K562 (cell line): ENCODE measurements around the gene C3orf70. TPM values are rescaled to one million over a fixed set of nuclear protein-coding genes. Genes with fewer than 3 reads are reported as not detected.

Experiments used
- ATAC-seq: fragments of 200-7000 bp; cut with Tn5 transposase; 3 replicates; pipeline ENCODE4 v1.9.1; 2020; ENCODE audit warnings: moderate library complexity
- BruUV-seq: library from RNA; stranded (reverse); fragments of 400-500 nt; replicated peaks from 2 replicates; lab custom pipeline; 2021; lab: Mats Ljungman, UMichigan
- CTCF ChIA-PET: fragments of 300-600 bp; formaldehyde crosslinking; extraction: SDS; loops from one replicate; lab custom pipeline; 2021; ENCODE audit warnings: low intra/inter-chr PET ratio; lab: Yijun Ruan, JAX
- POLR2A ChIA-PET: fragments of 300-600, 350-650 bp; sonication (Branson Sonifier 250); formaldehyde crosslinking; extraction: SDS; loops from one replicate; lab custom pipeline; 2021; ENCODE audit warnings: antibody characterized with exemption, inconsistent platforms; lab: Yijun Ruan, JAX
- DNase-seq, 4 experiments: peaks; one replicate each; pipeline versions ENCODE4 v3.0.0 to v3.0.0-alpha.2; 2011 to 2018; ENCODE audit warnings: low spot score in 3 of 4, mixed read lengths in 3 of 4; ENCODE audit errors: extremely low read depth in 1 of 4
- FAIRE-seq: peaks from 2 replicates; lab custom pipeline; 2011; peaks lifted over from hg19 to GRCh38; lab: Jason Lieb, UNC
- H2AFZ ChIP-seq: 2 replicates; pipeline ENCODE4 v1.6.0; 2011; ENCODE audit warnings: low read depth, low read length, control low read depth, inconsistent platforms
- H3K27ac ChIP-seq: fragments of 200-600 bp; 3 replicates; pipeline ENCODE4 v1.8.0; 2011; ENCODE audit warnings: low read depth, mild to moderate bottlenecking, control low read depth, inconsistent platforms, low read length, moderate library complexity, mixed read lengths; ENCODE audit errors: extremely low read depth
- H3K27me3 ChIP-seq, 2 experiments: fragments of 300-600 bp in 1 of 2; 2 replicates in 1 of 2; 3 replicates in 1 of 2; pipeline versions ENCODE4 v1.6.0 to v1.8.0; 2011; ENCODE audit warnings: inconsistent platforms in 2 of 2, low read length in 2 of 2, mild to moderate bottlenecking in 1 of 2, mixed read lengths in 1 of 2, moderate library complexity in 1 of 2; ENCODE audit not compliant: control insufficient read depth in 2 of 2, insufficient read depth in 2 of 2
- H3K36me3 ChIP-seq: fragments of 300-600 bp; 3 replicates; pipeline ENCODE4 v1.8.0; 2011; ENCODE audit warnings: mild to moderate bottlenecking, low read length, inconsistent platforms; ENCODE audit not compliant: control insufficient read depth, insufficient read depth
- H3K4me1 ChIP-seq, 2 experiments: fragments of 200-600 bp in 1 of 2; replicated peaks in 1 of 2; 2 replicates in 1 of 2; 3 replicates in 1 of 2; pipeline versions ENCODE4 v1.5.1 to v1.8.0; 2011; ENCODE audit warnings: inconsistent platforms in 2 of 2, low read length in 2 of 2, mild to moderate bottlenecking in 1 of 2, mixed read lengths in 1 of 2, moderate library complexity in 1 of 2; ENCODE audit not compliant: control insufficient read depth in 2 of 2, insufficient read depth in 2 of 2
- H3K4me2 ChIP-seq: 2 replicates; pipeline ENCODE4 v1.6.1; 2011; ENCODE audit warnings: low read length, control low read depth, inconsistent platforms, mixed read lengths; ENCODE audit not compliant: insufficient read depth
- H3K4me3 ChIP-seq: fragments of 200-600 bp; sonication (generic), shearing (Covaris generic); 2 replicates; pipeline ENCODE4 v1.5.1; 2016; ENCODE audit warnings: control low read depth, inconsistent platforms
- H3K79me2 ChIP-seq: fragments of 200-600 bp; 3 replicates; pipeline ENCODE4 v1.8.0; 2011; ENCODE audit warnings: low read length, inconsistent platforms; ENCODE audit not compliant: control insufficient read depth, insufficient read depth
- H3K9ac ChIP-seq, 2 experiments: 2 replicates each; pipeline versions ENCODE4 v1.6.0 to v1.6.1; 2011; ENCODE audit warnings: low read depth in 2 of 2, low read length in 2 of 2, control low read depth in 1 of 2, inconsistent platforms in 1 of 2, mild to moderate bottlenecking in 1 of 2, mixed read lengths in 1 of 2; ENCODE audit not compliant: insufficient read depth in 1 of 2
- H3K9me1 ChIP-seq: one replicate; pipeline ENCODE4 v1.6.0; 2011; ENCODE audit warnings: inconsistent platforms, mild to moderate bottlenecking, low read length, moderate library complexity; ENCODE audit not compliant: control insufficient read depth, insufficient read depth
- H3K9me3 ChIP-seq: replicated peaks from 2 replicates; pipeline ENCODE4 v1.5.1; 2011; ENCODE audit warnings: low read depth, low read length, inconsistent platforms; ENCODE audit not compliant: control insufficient read depth, insufficient read depth
- H4K20me1 ChIP-seq: replicated peaks from 2 replicates; pipeline ENCODE4 v1.6.1; 2011; ENCODE audit warnings: low read length, inconsistent platforms, mixed read lengths; ENCODE audit not compliant: control insufficient read depth, insufficient read depth
- NR4A1 ChIP-seq, 2 experiments: fragments of 250-450 bp in 1 of 2; fragments of 450-650 bp in 1 of 2; sonication (Bioruptor Pico) in 1 of 2; IDR thresholded peaks; 2 replicates each; pipeline versions ENCODE4 v1.4.0 to v1.6.1; 2016 to 2020; ENCODE audit warnings: mild to moderate bottlenecking in 2 of 2, missing compliant biosample characterization in 1 of 2, missing genetic modification characterization in 1 of 2, moderate library complexity in 1 of 2
- PYGO2 ChIP-seq: fragments of 450-650 bp; IDR thresholded peaks from 2 replicates; pipeline ENCODE4 v1.6.1; 2016; ENCODE audit warnings: mild to moderate bottlenecking, missing genetic modification characterization, moderate library complexity, missing compliant biosample characterization
- RB1 ChIP-seq: fragments of 450-650 bp; IDR thresholded peaks from 2 replicates; pipeline ENCODE4 v1.6.1; 2017; ENCODE audit warnings: low read depth, mild to moderate bottlenecking
- SMAD1 ChIP-seq: fragments of 150-350 bp; IDR thresholded peaks from 2 replicates; pipeline ENCODE4 v1.6.1; 2014; ENCODE audit warnings: low read length, low read depth; ENCODE audit not compliant: partially characterized antibody
- SRSF3 ChIP-seq: fragments of 200-400 bp; formaldehyde crosslinking; IDR thresholded peaks from 2 replicates; pipeline ENCODE4 v1.6.1; 2016; ENCODE audit warnings: mild to moderate bottlenecking, low read length, moderate library complexity; ENCODE audit not compliant: insufficient read depth
- TCFL5 ChIP-seq: fragments of 250-450 bp; sonication (Bioruptor Pico); conservative IDR thresholded peaks from 2 replicates; pipeline ENCODE4 v1.6.1; 2021; ENCODE audit warnings: mild to moderate bottlenecking, moderate library complexity, matching md5 sums
- ZNF175 ChIP-seq: fragments of 200-800 bp; sonication (Bioruptor generic); IDR thresholded peaks from 2 replicates; pipeline ENCODE4 v1.6.1; 2016; ENCODE audit warnings: low read depth, mild to moderate bottlenecking, missing genetic modification characterization, missing compliant biosample characterization
- ZNF232 ChIP-seq: sonication (generic); formaldehyde crosslinking; IDR thresholded peaks from 2 replicates; pipeline ENCODE4 v1.8.0; 2022; ENCODE audit warnings: mild to moderate bottlenecking, missing genetic modification reagents
- WGBS: fragments of 100-300 bp; shearing (Covaris generic); methylation state at CpG from one replicate; pipeline ENCODE4 v1.1.6; 2016; ENCODE audit warnings: low coverage, mixed read lengths; ENCODE audit not compliant: insufficient coverage; ENCODE audit errors: missing lambda C conversion rate; 5-methylcytosine and 5-hydroxymethylcytosine counted together
- in situ Hi-C: fragments of 300-500 bp; cut with MboI; formaldehyde crosslinking; loops from 4 replicates; pipeline ENCODE4 v1.15.0; 2018; ENCODE audit warnings: inconsistent platforms, mixed read lengths
- intact Hi-C: fragments of 100-400 bp; cut with micrococcal nuclease; formaldehyde crosslinking; loops from 2 replicates; pipeline ENCODE4 v1.14.2; 2022
- polyA plus RNA-seq, 8 experiments: library from polyadenylated mRNA; depleted of rRNA in 4 of 8; stranded (reverse) in 5 of 8; unstranded in 3 of 8; fragments of >200 nt; fragmentation: Nextera tagmentation in 2 of 8; fragmentation: Illumina TruSeq in 1 of 8; extraction: Ambion mirVana in 2 of 8; extraction: Trizol in 1 of 8; gene quantifications; 2 replicates each; pipeline versions ENCODE4 v1.2.1 to v1.2.3, GENCODE V29; 2011 to 2014; ENCODE audit warnings: inconsistent platforms in 1 of 8, missing spikeins in 1 of 8
- total RNA-seq, 7 experiments: library from RNA; depleted of rRNA in 6 of 7; stranded (reverse); fragments of >200 nt in 6 of 7; fragmentation: Illumina TruSeq in 2 of 7; extraction: Trizol in 2 of 7; gene quantifications; 2 replicates each; pipeline versions ENCODE4 v1.2.1 to v1.2.3, GENCODE V29; 2011 to 2021; ENCODE audit warnings: low replicate concordance in 1 of 7

C3orf70 gene
- total and polyA plus RNA-seq, 9 of the 15 experiments (the other 6 are each of a cell fraction or from before 2014, with no cell fraction given), result 0.01 to 0.04 (median 0.03) TPM; not detected in 6

DNA sequence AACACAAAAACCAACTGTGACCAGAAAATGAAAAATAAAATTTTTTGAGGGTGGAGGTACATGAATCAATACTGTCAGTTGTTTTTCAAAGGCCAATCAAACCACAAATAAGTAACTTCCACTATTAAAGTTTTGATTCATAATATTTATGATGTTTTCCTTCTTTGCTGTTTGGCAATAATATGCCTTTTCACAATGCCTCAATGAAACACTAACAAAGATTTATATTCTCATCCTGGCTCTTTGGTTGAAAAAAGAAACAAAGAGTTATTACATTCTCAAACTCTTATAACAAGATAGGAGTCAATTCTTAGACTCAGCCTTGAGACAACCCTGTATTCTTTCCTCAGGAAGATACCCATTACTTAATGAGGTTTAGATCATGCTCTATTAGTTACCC, 63.1 kb downstream of the C3orf70 start (continued):
- TF ChIP-seq TCFL5 (no peak), SMAD1 (no peak), ZNF175 (no peak), ZNF232 (CRISPR knock-in tag) (no peak), SRSF3 (no peak), RB1 (no peak)

GRCh38 chr3:185089343-185089742, 63.5 kb downstream of the C3orf70 start:
- FAIRE-seq (no peak), DNase-seq (no peak), ATAC-seq (no peak)
- peaks cover 16 to 19% of the 10 kb centered on the region in 2 experiments; a peak in 4 of 5 replicates for H3K27me3 ChIP-seq
- H3K27ac ChIP-seq, result no peak overlapping the region
- H3K36me3 ChIP-seq, result no peaks in the 10 kb centered on the region
- no peak overlapping the region for H3K4me3 ChIP-seq
- H4K20me1 ChIP-seq, result no peaks in the 10 kb centered on the region
- WGBS, result 4% methylated on average over 2 of the region's 2 CpGs
- H3K4me1 ChIP-seq, result no peaks in the 10 kb centered on the region
- no peak overlapping the region for H3K9ac ChIP-seq
- no peak overlapping the region for H2AFZ ChIP-seq
- TF ChIP-seq PYGO2 (tag) (no peak), NR4A1 (CRISPR knock-in tag; IDR thresholded peaks at IDR 0.05) (no peak), NR4A1 (tag; IDR thresholded peaks at IDR 0.05) (no peak)
- H3K9me3 ChIP-seq, result peaks cover 2% of the 10 kb centered on the region; the same call in 1 of the 2 replicates
- intact Hi-C loops (loop anchor here (10.0 kb wide), 1 partner anchor 185 kb away; no protein-coding TSS in a partner anchor), in situ Hi-C loops (no loop called here)
- no peaks in the 10 kb centered on the region for H3K9me1 ChIP-seq
- CTCF ChIA-PET, result no interaction called here
- no peak overlapping the region for H3K4me2 ChIP-seq
- no TSS peak for BruUV-seq
- POLR2A ChIA-PET, result no interaction called here
- H3K79me2 ChIP-seq, result no peaks in the 10 kb centered on the region
